GM08714 (cell line): Measurements from ENCODE around the gene ITGA11.

ENCODE experiments used
- H3K4me3 ChIP-seq: fragments of 200-500 bp; sonication (Bioruptor generic); 2 replicates; pipeline ENCODE4 v1.5.1; 2014; ENCODE audit warnings: mild to moderate bottlenecking, low read length, inconsistent platforms
- ZNF274 ChIP-seq: IDR thresholded peaks from 2 replicates; pipeline ENCODE4 v1.6.1; 2012; ENCODE audit warnings: mild to moderate bottlenecking, low read depth, low read length

The ITGA11 gene

DNA sequence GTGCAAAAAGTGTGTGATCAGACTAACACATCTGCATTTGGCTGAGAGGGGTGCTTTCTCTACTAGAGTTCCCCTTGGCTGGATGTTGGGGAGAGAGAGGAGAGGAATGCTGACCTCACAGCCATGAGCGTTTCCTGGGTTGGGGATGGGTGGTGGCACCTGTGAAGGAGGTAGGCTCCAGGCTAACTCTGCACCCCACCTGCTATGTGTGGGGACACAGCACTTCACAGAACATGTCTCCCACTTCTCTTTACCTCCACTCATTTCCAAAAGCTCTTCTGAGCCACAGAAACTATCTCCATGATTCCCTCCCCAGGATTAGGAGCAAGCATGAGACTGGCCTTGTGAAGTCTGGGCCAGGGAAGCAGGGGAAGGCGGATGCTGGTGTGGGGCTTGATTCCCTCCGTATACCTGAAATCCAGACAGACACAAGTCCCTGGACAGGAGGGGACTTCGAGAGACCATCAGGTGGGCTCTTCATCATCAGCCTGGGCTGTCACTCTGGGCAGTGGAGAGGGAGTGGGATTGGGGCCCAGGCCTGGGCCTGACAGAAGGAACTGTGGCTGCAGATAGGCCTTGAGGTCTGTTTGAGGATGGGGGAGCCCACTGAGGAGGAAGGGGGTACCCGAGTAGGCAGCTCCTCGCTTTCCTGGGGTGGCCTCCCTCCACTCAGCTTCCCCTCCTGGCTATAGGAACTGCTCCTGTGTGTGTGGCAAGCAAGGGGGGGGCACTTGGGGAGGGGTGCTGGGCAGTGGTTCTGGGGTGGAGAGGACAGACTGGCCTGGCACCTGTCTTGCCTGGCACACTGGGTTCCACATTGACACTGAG is 113.7 kb downstream of the ITGA11 start:
- H3K4me3 ChIP-seq, result no peak overlapping the region
- no peak for TF ChIP-seq ZNF274

DNA sequence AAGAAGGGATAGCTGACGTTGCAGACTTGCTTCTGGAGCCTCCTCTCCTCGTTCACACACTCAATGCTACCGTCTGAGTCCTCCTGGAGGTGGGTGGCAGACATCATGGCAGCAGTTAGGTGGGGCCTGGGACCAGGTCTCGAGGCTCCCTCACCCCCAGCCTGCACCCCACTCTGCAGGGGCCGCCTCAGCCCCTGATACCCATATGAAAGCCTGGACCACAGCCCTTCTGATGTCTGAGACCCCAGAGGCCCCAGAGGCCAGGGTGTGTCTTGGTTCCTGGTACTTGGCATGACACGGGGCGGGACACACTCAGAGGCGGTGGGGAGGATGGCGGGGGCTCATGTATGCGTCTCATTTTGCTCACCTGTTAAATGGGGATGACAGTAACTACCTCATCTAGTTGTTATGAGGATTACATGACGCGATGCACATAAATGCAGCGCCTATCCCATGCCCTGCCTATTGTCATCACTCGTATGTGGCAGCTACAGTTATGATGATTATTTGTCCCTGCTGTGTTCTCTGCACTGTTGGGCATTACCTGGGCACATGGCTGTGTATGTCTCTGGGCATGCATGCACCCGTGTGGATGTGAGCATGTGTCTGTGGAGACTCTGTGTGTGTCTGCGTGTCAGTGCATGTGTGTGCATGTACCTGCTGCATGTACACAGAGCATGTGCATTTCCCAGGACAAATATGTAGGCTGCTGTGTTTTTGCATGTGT is 114.5 kb downstream of the ITGA11 start:
- no peak for TF ChIP-seq ZNF274
- no peak overlapping the region for H3K4me3 ChIP-seq

- TF ChIP-seq ZNF274, result no peak
- no peak overlapping the region for H3K4me3 ChIP-seq
Observed at GRCh38 chr15:68316061-68316804, 115.7 kb downstream of the ITGA11 start.

GRCh38 chr15:68315495-68316031 is 116.4 kb downstream of the ITGA11 start:
- TF ChIP-seq ZNF274, result no peak
- no peak overlapping the region for H3K4me3 ChIP-seq

GRCh38 chr15:68315035-68315434 is 116.9 kb downstream of the ITGA11 start:
- TF ChIP-seq ZNF274, result no peak
- no peak overlapping the region for H3K4me3 ChIP-seq

DNA sequence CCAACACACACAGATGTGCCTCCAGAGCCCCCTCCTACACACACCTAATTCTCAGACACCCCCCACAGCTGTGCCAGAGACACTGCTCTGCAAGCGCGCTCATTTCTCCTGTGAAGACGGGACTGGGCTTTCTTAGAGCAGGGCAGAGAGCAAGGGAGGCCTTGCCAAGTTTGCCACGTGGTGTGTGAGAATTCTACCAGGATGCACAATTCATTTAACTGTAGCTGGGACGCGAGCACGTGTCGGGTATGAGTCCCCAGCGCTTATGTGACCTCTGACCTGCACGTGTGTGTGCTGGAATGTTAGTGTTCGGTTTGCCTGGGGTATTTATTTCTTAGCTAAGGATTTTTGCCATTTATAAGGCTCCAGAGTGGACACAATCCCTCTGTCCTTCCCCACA is 117.4 kb downstream of the ITGA11 start:
- no peak overlapping the region for H3K4me3 ChIP-seq
- TF ChIP-seq ZNF274, result no peak

GRCh38 chr15:68313501-68314410 is 118.2 kb downstream of the ITGA11 start:
- no peak for TF ChIP-seq ZNF274
- H3K4me3 ChIP-seq, result no peak overlapping the region

GRCh38 chr15:68312701-68313204 is 119.2 kb downstream of the ITGA11 start:
- no peak overlapping the region for H3K4me3 ChIP-seq
- TF ChIP-seq ZNF274, result no peak

- no peak overlapping the region for H3K4me3 ChIP-seq
- TF ChIP-seq ZNF274, result no peak
Observed at GRCh38 chr15:68311859-68312557, 120.0 kb downstream of the ITGA11 start.

- no peak overlapping the region for H3K4me3 ChIP-seq
- no peak for TF ChIP-seq ZNF274
Observed at GRCh38 chr15:68311464-68311835, 120.5 kb downstream of the ITGA11 start.

DNA sequence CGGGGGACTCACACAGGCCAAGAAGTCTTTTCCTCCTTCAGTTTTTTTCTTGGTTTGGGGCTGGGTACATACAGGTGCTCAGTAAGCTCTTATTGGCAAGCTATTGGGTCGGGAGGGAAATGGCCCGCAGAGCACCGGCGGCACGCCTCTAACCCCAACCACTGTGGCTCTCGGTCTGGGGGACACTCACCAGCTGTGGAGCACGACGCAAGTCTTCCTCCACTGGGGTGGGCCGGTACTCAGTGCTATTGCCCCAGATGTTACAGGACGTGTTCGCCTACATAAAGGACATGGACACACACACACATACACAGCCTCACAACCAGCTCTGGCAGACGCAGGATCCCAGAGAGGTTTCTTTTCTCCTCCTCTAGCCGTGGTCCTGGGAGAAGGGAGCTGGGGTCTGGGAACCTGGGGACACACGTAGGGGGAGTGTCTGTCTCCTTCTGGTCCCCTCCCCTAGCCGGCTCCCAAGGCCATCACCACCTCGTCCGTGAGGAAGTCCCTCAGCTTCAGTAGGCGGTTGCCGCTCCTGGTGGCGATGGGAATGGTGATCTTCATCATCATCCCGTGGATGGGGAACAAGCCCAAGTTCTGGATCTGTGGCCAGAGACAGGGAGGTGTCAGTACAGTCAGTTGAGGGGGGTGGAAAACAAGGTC is 121.0 kb downstream of the ITGA11 start:
- H3K4me3 ChIP-seq, result no peak overlapping the region
- TF ChIP-seq ZNF274, result no peak

- no peak for TF ChIP-seq ZNF274
- H3K4me3 ChIP-seq, result no peak overlapping the region
Observed at GRCh38 chr15:68310178-68310803, 121.7 kb downstream of the ITGA11 start.
